ENCODE data around the gene FRMD3. TPM values are rescaled to one million over a fixed set of nuclear protein-coding genes. Genes with fewer than 3 reads are reported as not detected.
"Not testable (repeated sequence)": the region's sequence is repeated elsewhere in the genome, so short reads cannot be mapped to it uniquely, and the experiment has no call there.

Gene FRMD3
- total RNA-seq, 4 donors from 2014 or later = 15.9 to 28.6 (median 20.7) TPM

- Histone ChIP-seq H3K27ac (no peak overlapping the region), H3K27me3 (no peaks in the 10 kb centered on the region), H3K4me3 (replicated peaks in 1 of 3) (no peak overlapping the region), H3K9me3 (no peaks in the 10 kb centered on the region), H3K4me1 (peaks cover 0 to 9% of the 10 kb centered on the region in 2 donors), H3K36me3 (no peaks in the 10 kb centered on the region)
- DNase-seq = no peak
- intact Hi-C loops (cut with DNase I) = no loop called here
- 88 to 96% methylated on average over 1 of the region's 1 CpG for WGBS, 2 donors
- TF ChIP-seq POLR2A (IDR thresholded peaks at IDR 0.05) (no peak), CTCF (IDR thresholded peaks at IDR 0.05) (no peak)
These were observed 17.9 kb downstream of the FRMD3 start for GRCh38 chr9:83520292-83520691.

GRCh38 chr9:83517980-83518379, 20.2 kb downstream of the FRMD3 start:
- H3K27me3 ChIP-seq; H3K4me1 ChIP-seq; H3K27ac ChIP-seq; DNase-seq; H3K9me3 ChIP-seq; H3K36me3 ChIP-seq; H3K4me3 ChIP-seq (replicated peaks in 1 of 3); intact Hi-C loops (cut with DNase I): not testable (repeated sequence)

- H3K36me3 ChIP-seq = no peaks in the 10 kb centered on the region
- DNase-seq = no peak
- peaks cover 6 to 16% of the 10 kb centered on the region in 2 donors for H3K4me1 ChIP-seq
- H3K9me3 ChIP-seq = no peaks in the 10 kb centered on the region
- no peak for TF ChIP-seq POLR2A (IDR thresholded peaks at IDR 0.05)
- TF ChIP-seq CTCF (IDR thresholded peaks at IDR 0.05) = no peak
- no peaks in the 10 kb centered on the region for H3K27me3 ChIP-seq
- 89 to 99% methylated on average over 2 of the region's 2 CpGs for WGBS, 2 donors
- H3K27ac ChIP-seq = no peak overlapping the region
- H3K4me3 ChIP-seq (replicated peaks in 1 of 3) = no peak overlapping the region
- intact Hi-C loops (cut with DNase I) = no loop called here
These were observed 23.4 kb downstream of the FRMD3 start for GRCh38 chr9:83514767-83515166.

- TF ChIP-seq POLR2A (IDR thresholded peaks at IDR 0.05) = no peak
- no peak for TF ChIP-seq CTCF (IDR thresholded peaks at IDR 0.05)
- WGBS, 2 donors = 68 to 74% methylated on average over 3 of the region's 3 CpGs
- Histone ChIP-seq H3K4me1 (peaks cover 6 to 27% of the 10 kb centered on the region in 2 donors), H3K9me3 (no peaks in the 10 kb centered on the region), H3K27me3 (no peaks in the 10 kb centered on the region), H3K36me3 (no peaks in the 10 kb centered on the region), H3K27ac (no peak overlapping the region), H3K4me3 (replicated peaks in 1 of 3) (no peak overlapping the region)
- intact Hi-C loops (cut with DNase I) = no loop called here
- no peak for DNase-seq
These were observed 25.6 kb downstream of the FRMD3 start for GRCh38 chr9:83512621-83513020.

- Histone ChIP-seq H3K27me3 (no peaks in the 10 kb centered on the region), H3K36me3 (no peaks in the 10 kb centered on the region), H3K4me1 (peaks cover 6 to 27% of the 10 kb centered on the region in 2 donors), H3K9me3 (no peaks in the 10 kb centered on the region), H3K27ac (peak overlapping the region in 1 of 3 donors; percentile 53), H3K4me3 (replicated peaks in 1 of 3) (no peak overlapping the region)
- peak; percentile 43 to 49 for DNase-seq
- intact Hi-C loops (cut with DNase I) = no loop called here
- no peak for TF ChIP-seq CTCF (IDR thresholded peaks at IDR 0.05)
- no peak for TF ChIP-seq POLR2A (IDR thresholded peaks at IDR 0.05)
- WGBS, 2 donors = 32 to 34% methylated on average over 1 of the region's 1 CpG
These were observed 27.1 kb downstream of the FRMD3 start for GRCh38 chr9:83511051-83511450.

GRCh38 chr9:83509402-83509801, 28.8 kb downstream of the FRMD3 start:
- H3K27me3 ChIP-seq = no peaks in the 10 kb centered on the region

More at GRCh38 chr9:83509402-83509801, 28.8 kb downstream of the FRMD3 start:
- 71 to 79% methylated on average over 8 of the region's 8 CpGs for WGBS, 2 donors
- no peak overlapping the region for H3K4me3 ChIP-seq (replicated peaks in 1 of 3)
- TF ChIP-seq CTCF (IDR thresholded peaks at IDR 0.05) (no peak), POLR2A (IDR thresholded peaks at IDR 0.05) (no peak)
- no peaks in the 10 kb centered on the region for H3K36me3 ChIP-seq
- intact Hi-C loops (cut with DNase I) = no loop called here
- H3K9me3 ChIP-seq = no peaks in the 10 kb centered on the region
- no peak overlapping the region for H3K27ac ChIP-seq
- peaks cover 6 to 27% of the 10 kb centered on the region in 2 donors for H3K4me1 ChIP-seq
- DNase-seq = no peak

All from thyroid gland (tissue), 4 donors.